Astrocyte (in vitro differentiated cells and primary cell): ENCODE results near the gene STK32B.

Experiments used
- CTCF ChIP-seq: IDR thresholded peaks from 2 replicates; pipeline ENCODE4 v1.5.1; 2011; ENCODE audit warnings: low read depth, mild to moderate bottlenecking, inconsistent platforms, low read length, moderate library complexity; ENCODE audit not compliant: insufficient read depth
- EZH2 ChIP-seq: IDR thresholded peaks from 2 replicates; pipeline ENCODE4 v1.6.1; 2012; ENCODE audit warnings: mild to moderate bottlenecking, low read length, inconsistent platforms; ENCODE audit not compliant: insufficient read depth

DNA sequence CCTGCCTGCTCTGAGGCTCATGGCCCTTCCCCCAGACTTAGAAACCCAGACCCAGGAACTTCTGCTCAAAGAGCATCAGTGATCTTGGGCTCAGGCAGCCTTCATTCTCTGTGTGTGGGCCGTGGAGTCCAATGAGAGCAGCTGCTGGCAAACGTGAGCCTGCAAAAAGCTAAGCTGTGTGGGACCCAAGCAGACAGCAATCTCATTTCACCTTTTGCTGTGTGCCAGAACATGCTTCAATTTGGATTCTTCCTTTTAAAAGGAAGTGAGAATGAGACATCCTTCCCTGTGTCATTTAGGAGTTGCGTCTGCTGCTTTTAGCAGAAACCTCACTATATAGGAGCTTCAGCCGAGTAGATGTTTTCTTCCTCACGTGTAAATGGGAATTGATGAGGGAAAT is 418.6 kb downstream of the STK32B start:
- TF ChIP-seq CTCF (no peak), EZH2 (no peak)
